Fibroblast of skin of scalp (primary cell): Measurements from ENCODE around the gene RPS3.

Experiments
- DNase-seq: peaks from one replicate; pipeline ENCODE4 v3.0.0-alpha.2; 2013

RPS3 gene

GRCh38 chr11:75420224-75421034, 21.1 kb downstream of the RPS3 start:
- no peak for DNase-seq

DNA sequence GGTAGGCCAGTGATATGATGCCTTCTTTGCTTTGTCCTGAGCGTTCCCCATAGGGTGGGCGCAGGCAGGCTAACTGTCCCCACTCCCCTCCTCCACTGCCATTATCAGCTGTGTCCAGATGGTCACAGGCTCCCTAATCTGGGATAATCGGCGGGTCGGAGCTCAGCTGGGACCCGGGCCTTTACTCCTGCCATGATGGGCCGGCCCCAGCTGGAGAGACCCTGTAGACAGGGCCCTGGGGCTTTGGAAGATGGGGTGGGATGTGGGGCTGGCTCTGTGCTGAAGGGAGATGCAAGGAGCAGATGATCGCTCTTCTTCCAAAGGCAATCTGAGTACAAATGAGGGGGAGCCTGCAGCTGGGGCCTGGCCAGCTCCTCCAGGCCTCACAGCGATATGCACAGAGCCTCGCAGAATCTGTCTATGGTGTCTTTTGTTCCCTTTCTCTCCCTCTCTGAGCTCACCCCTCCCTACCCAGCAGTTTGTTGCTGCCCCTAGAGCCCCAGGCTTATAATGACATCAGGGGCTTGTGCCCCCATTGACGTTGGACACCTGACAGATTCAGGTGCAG, 21.8 kb downstream of the RPS3 start:
- no peak for DNase-seq

DNA sequence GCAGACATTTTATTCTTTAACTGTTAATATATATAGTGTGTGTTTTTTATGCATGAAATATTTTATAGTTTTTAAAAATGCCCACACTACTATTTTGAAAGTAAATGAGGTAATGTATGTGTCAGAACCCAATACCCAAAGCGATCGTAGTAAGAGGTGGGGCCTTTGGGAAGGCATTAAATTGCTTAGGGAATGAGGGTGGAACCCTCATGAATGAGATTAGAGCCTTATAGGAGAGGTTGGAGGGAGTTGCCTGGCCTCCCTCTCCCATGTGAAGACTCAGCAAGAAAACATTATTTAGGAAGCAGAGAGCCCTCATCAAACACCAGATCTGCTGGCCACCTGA, 22.6 kb downstream of the RPS3 start:
- DNase-seq: no peak

GRCh38 chr11:75422248-75423231, 23.2 kb downstream of the RPS3 start:
- no peak for DNase-seq

DNA sequence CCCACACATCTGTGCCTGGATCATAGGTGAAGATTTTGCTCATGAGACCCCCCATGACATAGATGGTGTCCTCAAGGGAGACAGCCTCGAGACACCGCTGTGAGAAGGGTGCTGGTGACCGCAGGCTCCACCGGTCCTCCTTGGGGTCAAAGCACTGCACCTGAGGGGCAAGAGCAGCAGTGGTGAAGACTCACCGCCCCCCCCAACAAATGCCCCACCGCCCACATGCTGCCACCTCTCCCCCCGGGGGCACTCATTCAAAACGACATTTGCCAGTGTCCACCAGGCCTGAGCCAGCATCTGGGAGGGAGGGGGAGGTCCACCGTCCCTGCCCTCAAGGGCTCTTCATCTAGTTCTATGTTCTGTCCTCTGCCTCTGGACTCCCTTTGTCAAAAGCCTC, 24.4 kb downstream of the RPS3 start:
- DNase-seq: no peak

DNA sequence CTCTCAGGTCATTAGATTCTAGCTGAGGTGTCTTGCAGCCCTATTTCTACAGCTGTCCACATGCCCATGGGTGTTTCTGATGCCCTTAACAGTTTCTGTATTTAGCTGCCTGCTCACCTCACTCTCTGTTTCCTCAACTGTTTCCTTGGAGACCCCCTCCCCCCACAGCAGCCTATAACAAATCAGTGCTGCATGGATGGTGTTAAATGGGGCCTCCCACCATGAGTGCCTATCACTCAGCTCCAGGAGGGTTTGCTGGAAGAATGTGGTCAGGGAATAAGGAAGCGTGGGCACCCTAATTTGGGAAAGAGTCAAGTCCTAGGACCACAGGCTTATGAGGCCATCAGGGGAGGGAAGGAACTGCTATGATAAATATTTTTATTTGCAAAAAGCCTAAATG, 25.1 kb downstream of the RPS3 start:
- DNase-seq: no peak

- DNase-seq: no peak
Measured at GRCh38 chr11:75425422-75425821, 26.1 kb downstream of the RPS3 start.

DNA sequence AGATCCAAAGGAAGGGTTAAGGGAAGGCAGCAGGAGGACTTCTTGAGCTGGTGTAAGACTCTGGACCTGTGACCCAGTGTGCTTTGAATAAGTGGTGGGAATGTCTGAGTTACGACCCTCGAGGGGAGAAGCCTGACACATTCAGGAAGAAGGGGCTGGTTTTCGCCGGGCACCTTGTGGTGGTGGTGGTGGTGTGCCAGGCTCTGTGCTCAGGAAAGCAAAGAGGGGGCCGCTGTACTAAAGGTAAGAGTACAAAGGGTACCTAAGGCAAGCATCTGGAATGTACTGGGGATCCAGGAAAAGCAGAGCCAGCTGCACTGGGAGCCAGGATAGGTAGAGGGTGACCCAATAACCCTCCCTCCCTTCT, 27.4 kb downstream of the RPS3 start:
- DNase-seq: no peak

DNA sequence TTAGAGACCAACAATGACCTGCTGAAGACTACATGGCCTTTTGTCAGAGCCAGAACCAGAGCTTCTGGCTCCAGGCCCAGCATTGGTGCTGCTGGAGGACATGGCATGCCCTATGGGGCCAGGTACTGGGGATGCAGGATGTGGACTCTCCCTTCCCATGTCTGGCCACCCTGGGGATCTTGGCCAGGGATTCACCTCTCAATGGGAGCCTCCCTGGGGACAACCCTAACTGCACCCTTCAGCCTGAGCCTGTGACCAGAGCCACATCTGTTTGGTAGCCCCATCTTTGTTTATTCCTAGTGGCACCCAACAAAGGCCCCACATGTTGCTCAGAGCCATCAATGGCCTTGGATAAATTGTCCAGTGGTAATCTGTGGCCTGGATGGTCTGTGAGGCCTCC, 27.9 kb downstream of the RPS3 start:
- DNase-seq: no peak

DNA sequence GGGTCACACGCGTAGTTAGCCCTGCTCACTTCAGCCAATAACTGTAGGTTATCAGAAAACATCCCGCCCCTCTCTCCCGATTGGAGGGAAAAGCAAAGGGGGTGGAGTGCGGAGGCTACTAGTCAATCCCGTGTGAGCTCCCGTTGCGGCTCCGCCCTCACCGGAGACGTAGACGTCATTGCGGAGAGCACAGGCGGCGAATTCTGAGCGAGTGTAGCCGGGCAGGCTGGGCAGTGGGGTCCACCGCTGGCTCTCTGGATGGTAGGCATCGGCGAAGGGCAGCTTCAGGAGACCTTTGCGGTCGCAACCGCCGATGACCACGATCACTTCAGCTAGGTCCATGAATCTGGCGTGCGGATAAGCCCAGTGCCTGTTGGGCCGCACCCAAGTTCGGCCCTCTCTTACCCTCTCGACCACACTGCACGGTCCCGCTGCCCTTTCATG, 29.0 kb downstream of the RPS3 start:
- peak; percentile 89 for DNase-seq

DNA sequence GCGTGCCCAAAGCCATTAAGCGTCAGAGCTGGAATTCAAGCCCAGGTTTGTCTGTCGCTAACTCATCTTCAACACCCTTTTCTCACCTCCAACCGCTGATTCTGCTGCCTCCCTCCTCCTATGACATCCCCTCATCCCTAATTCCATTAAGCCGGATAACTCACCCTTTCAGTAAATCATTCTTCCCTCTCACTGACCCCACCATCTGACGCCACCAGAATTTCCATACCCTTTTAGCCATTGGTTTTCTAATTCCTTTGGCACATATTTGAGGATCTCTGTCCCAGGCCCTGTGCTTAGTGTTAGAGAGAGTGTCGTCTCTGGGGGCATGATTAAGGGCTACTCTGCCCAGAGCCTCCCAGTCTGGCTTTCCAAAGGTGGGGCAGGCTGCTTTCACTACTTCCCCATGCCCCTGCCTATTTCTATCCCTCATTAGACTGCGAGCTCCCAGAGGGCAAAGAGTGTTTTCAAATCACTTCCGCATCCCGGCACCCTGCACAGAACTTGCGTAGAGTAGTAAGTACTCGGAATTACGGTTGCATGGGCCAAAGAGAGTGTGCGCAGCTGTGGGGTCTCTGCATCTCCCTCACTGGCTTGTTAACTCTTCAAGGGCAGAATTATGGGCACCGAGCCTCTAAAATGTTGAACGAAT, 29.8 kb downstream of the RPS3 start:
- no peak for DNase-seq

- DNase-seq: no peak
Measured at GRCh38 chr11:75429641-75429901, 30.3 kb downstream of the RPS3 start.

GRCh38 chr11:75429902-75430713, 30.8 kb downstream of the RPS3 start:
- DNase-seq: peak; percentile 75

GRCh38 chr11:75430714-75431532, 31.6 kb downstream of the RPS3 start:
- DNase-seq: no peak

DNA sequence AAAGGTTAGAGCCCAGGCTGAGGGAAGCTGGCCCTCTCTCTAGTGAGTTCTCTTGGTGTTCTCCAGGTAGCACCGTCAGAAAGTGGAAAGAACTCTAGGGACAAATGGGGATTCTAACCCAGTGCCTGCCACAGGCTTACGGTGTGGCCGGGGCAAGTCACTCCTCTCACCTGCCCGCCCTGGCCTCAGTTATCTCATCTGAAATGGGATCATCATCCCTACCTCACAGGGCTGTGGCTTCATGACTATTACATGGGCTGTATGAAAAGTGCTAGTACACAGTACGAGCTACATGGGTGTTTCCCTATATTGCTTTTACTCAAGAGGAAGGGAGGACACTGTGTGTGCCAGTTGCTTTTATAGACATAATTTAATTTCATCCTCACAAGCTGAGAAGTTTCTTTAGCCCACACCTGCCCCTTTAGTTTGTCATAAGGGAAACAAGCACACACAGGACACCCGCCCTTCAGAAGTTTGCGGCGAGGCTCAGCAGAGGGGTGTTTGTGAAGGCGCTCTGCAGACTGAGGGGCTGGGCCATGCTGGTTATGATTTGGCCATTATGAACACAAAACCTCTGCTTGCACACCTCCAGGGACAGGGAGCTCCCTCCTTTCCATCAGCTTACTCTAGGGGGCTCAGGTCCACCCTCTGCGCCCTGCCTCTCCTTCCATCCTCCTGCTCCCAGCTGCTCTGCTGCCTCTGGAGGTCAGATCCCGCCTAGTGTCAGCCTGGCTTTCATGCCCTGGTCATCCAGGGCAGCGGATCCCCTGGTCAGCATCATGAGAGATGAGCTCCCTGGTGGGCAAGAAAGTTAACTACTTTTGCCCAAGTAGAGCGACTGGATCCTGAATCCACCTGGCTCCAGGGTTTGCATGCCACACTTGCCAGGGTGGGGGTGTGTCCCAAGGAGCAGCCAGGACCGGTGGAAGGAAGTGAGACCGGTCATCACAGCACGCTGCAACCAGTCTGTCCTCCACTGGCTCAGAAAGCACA, 32.5 kb downstream of the RPS3 start:
- DNase-seq: no peak

DNA sequence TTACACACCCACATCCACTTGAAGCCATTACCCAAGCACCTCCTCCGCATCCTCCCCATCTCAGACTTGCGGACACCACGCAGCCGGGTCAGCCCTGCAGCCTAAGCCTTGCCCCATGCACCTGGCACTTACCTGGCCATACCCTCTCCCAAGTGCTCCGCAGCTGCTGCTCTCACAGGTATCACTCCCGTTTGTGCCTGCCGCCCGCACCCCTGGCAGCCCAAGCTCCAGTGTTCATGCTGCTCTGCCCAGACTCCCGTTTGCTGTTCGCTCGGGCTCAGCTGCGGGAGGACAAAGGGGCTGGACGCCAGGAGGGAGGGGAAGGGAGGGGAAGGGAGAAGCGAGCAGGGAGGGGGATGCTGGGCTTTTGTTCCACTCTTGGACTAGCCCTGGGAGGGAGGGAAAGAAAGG, 33.6 kb downstream of the RPS3 start, which contains the start of gene KLHL35:
Gene KLHL35 (minus strand): TSS at position 293 of the 411 bp plus-strand sequence. CDS start 2,574 bp downstream, outside the sequence.
- no peak for DNase-seq

GRCh38 chr11:75433443-75433842, 34.1 kb downstream of the RPS3 start:
- DNase-seq: no peak

DNA sequence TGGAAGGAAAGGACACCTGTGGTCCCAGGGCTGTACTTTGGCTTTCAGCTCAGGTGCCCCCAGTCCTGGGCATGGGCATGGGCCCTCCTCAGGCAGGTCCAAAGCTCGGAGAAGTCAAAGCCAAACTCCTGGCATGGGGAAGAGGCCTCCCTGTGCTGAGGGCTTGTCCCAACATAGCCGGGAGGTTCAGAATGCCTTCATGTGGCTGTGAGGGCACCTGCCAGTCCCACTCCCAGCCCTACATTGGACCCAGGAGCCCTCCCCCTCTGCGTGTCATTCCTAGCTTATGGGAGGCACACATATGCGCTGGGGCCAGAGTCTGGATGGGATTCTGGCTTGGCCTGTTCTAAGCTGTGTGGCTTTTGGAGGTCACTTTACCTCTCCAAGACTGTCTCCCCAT, 34.7 kb downstream of the RPS3 start:
- no peak for DNase-seq

- DNase-seq: no peak
Measured at GRCh38 chr11:75434886-75435570, 35.7 kb downstream of the RPS3 start.
